Parathyroid adenoma (tissue), 2 donors: ENCODE measurements around the gene TNNT3.
A peak's percentile ranks its signal among the peaks of the same experiment; 100 is the strongest.

ENCODE experiments used
- H2AFZ ChIP-seq: fragments of 300-600 bp; sonication (generic); one replicate; pipeline ENCODE4 v1.7.0; 2017; ENCODE audit warnings: antibody characterized with exemption, mild to moderate bottlenecking
- H3K27ac ChIP-seq: fragments of 300-600 bp; sonication (generic); one replicate; pipeline ENCODE4 v1.7.0; 2017
- H3K27me3 ChIP-seq: fragments of 300-600 bp; sonication (generic); one replicate; pipeline ENCODE4 v1.7.0; 2017; ENCODE audit warnings: low read length; ENCODE audit not compliant: control insufficient read depth, insufficient read depth
- H3K36me3 ChIP-seq: fragments of 300-600 bp; sonication (generic); one replicate; pipeline ENCODE4 v1.7.0; 2017; ENCODE audit warnings: low read length; ENCODE audit not compliant: control insufficient read depth, insufficient read depth
- H3K4me1 ChIP-seq: fragments of 300-600 bp; sonication (generic); one replicate; pipeline ENCODE4 v1.7.0; 2017; ENCODE audit warnings: control low read depth
- H3K4me2 ChIP-seq: fragments of 300-600 bp; sonication (generic); one replicate; pipeline ENCODE4 v1.7.0; 2017; ENCODE audit warnings: low read length
- H3K4me3 ChIP-seq: fragments of 300-600 bp; sonication (generic); one replicate; pipeline ENCODE4 v1.7.0; 2017; ENCODE audit warnings: low read depth, low read length
- H3K79me2 ChIP-seq: fragments of 300-600 bp; sonication (generic); one replicate; pipeline ENCODE4 v1.7.0; 2017; ENCODE audit warnings: control low read depth
- H3K9ac ChIP-seq: fragments of 300-600 bp; sonication (generic); one replicate; pipeline ENCODE4 v1.7.0; 2017; ENCODE audit warnings: mild to moderate bottlenecking
- H3K9me3 ChIP-seq: fragments of 300-600 bp; sonication (generic); one replicate; pipeline ENCODE4 v1.7.0; 2017; ENCODE audit warnings: low read length; ENCODE audit not compliant: control insufficient read depth
- CTCF ChIP-seq: fragments of 300-600 bp; sonication (generic); IDR thresholded peaks from one replicate; pipeline ENCODE4 v1.7.0; 2017; ENCODE audit warnings: antibody characterized with exemption, mild to moderate bottlenecking
- donor health status: primary hyperparathyroidism.

The TNNT3 gene

GRCh38 chr11:1906611-1907423 is 12.7 kb upstream of the TNNT3 start:
- no peak overlapping the region for H3K27ac ChIP-seq
- no peak for TF ChIP-seq CTCF

GRCh38 chr11:1908618-1909017 is 10.9 kb upstream of the TNNT3 start:
- Histone ChIP-seq H3K4me2 (no peak overlapping the region), H3K4me1 (no peaks in the 10 kb centered on the region), H3K27me3 (no peaks in the 10 kb centered on the region), H3K9me3 (no peaks in the 10 kb centered on the region), H3K4me3 (no peak overlapping the region), H2AFZ (no peak overlapping the region), H3K27ac (peak overlapping the region; percentile 5), H3K79me2 (no peaks in the 10 kb centered on the region), H3K9ac (no peak overlapping the region), H3K36me3 (no peaks in the 10 kb centered on the region)
- no peak for TF ChIP-seq CTCF

More at GRCh38 chr11:1906611-1907423, 12.7 kb upstream of the TNNT3 start:
- Histone ChIP-seq H2AFZ (no peak overlapping the region), H3K9ac (no peak overlapping the region), H3K9me3 (no peaks in the 10 kb centered on the region), H3K79me2 (no peaks in the 10 kb centered on the region), H3K27me3 (no peaks in the 10 kb centered on the region), H3K4me1 (no peaks in the 10 kb centered on the region), H3K4me3 (no peak overlapping the region), H3K4me2 (no peak overlapping the region), H3K36me3 (no peaks in the 10 kb centered on the region)

- Histone ChIP-seq H3K27ac (no peak overlapping the region), H3K27me3 (no peaks in the 10 kb centered on the region), H3K4me3 (no peak overlapping the region), H3K4me1 (no peaks in the 10 kb centered on the region), H3K79me2 (no peaks in the 10 kb centered on the region), H3K4me2 (no peak overlapping the region), H2AFZ (no peak overlapping the region), H3K9me3 (no peaks in the 10 kb centered on the region), H3K9ac (no peak overlapping the region), H3K36me3 (no peaks in the 10 kb centered on the region)
- TF ChIP-seq CTCF, result no peak
Observed at GRCh38 chr11:1909524-1909923, 10.0 kb upstream of the TNNT3 start.

GRCh38 chr11:1912289-1912878 is 7.1 kb upstream of the TNNT3 start:
- Histone ChIP-seq H3K4me1 (no peaks in the 10 kb centered on the region), H3K27ac (peak overlapping the region; percentile 44)
- TF ChIP-seq CTCF, result no peak

More at GRCh38 chr11:1912289-1912878, 7.1 kb upstream of the TNNT3 start:
- Histone ChIP-seq H3K4me2 (no peak overlapping the region), H3K4me3 (no peak overlapping the region), H3K9me3 (no peaks in the 10 kb centered on the region), H3K36me3 (no peaks in the 10 kb centered on the region), H3K9ac (no peak overlapping the region), H3K27me3 (no peaks in the 10 kb centered on the region), H3K79me2 (no peaks in the 10 kb centered on the region), H2AFZ (no peak overlapping the region)
